ENCODE measurements around the gene TRDN.
"Not testable (repeated sequence)": the region's sequence is repeated elsewhere in the genome, so short reads cannot be mapped to it uniquely, and the experiment has no call there.

TRDN gene

DNA sequence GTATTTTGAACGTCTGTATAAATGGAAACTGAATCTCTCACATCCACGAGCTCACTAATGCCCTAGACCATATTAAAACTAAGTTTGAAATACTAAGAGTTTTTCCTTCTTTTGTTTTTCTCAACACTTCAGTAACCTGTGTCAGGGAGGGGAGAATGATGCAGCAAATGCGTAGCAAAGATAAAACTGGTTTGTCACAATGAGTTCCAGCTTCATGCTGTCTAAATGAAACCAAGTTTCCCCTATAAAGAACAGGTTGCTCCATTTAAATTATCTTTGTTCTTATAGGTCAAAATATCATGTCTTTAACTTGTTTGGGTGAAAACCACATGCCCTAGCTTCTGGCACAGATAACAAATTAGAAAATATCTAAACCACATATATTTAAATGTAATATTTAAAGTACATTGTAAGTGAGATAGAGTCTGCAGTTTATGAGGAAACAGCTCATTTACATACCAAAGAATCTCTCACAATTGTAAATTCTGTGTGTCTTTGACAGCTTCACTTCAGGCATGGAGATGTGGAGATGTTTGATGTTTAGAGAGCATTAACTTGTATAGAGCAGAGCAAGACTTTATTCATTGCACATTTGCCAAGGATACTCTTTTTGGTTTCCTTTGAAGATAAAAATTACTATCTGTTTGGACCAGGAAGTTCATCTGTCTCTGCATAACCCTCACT is 7.3 kb downstream of the TRDN start:
- DNase-seq = no peak

DNA sequence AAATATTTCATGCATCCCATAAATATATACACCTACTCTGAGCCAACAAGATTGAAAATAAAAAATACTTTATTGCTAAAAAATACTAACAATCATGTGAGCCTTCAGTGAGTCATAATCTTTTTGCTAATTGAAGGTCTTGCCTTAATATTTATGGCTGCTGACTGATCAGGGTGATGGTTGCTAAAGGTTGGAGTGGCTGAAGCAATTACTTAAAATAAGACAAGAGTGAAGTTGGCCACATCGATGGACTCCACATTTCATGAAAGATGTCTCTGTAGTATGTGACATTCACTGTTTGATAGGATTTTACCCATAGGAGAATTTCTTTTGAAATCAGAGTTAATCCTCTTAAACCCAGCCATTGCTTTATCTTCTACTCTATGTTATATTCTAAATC is 11.1 kb downstream of the TRDN start:
- no peak for DNase-seq

DNA sequence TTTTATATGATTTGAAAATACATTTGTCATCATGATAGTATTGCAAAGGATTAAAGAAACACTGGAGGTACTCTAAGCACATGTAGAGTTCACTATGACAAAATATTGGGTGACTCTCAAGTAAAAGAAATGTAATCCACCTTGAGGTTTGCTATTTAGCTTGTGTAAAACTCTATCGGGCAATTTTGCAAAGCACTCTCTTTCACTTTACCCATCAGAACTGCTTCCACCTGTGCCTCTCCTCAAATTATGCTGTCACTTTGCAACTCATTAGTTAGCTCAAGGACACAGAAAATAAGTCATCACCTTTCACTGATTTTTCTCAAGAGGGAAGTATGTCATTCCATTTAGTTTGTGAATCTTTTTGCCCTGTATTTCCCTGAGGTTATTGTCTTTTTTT is 14.0 kb downstream of the TRDN start:
- no peak for DNase-seq

DNA sequence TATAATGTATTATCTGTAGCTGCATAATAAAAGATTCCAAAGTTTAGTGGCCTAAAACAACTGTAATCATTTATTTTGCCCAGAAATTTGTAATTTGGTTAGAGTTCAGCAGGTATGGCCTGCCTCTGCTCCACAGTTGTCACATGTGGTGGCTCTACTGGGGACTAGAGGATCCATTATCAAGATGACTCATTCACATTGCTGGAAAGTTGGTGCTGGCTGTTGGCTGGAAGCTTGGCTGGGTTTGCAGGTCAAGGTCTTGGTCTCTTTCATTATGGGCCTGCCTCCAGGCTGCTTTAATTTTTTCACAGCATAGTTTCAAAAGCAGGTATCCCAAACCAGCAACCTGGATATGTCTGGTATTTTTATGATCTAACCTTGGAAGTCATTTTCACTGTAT is 17.6 kb downstream of the TRDN start:
- no peak for DNase-seq

DNA sequence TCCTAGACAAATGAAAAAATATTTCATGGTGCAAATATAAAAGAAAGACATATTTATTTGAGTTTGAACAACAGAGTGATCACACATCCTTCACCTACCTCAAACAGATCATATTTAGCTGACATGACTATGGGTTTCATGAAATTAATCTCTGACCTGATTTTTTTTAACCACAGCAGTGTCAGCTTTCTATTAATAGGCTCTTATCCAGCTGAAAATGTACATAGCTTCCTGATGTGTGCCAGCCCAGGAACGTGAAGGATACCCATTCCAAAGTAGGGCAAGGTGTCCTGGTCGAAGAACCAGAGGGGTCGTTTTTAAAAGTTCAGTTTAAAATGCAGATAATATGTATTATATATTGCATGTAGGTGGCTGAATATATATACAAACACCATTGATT is 19.8 kb downstream of the TRDN start:
- DNase-seq = no peak

DNA sequence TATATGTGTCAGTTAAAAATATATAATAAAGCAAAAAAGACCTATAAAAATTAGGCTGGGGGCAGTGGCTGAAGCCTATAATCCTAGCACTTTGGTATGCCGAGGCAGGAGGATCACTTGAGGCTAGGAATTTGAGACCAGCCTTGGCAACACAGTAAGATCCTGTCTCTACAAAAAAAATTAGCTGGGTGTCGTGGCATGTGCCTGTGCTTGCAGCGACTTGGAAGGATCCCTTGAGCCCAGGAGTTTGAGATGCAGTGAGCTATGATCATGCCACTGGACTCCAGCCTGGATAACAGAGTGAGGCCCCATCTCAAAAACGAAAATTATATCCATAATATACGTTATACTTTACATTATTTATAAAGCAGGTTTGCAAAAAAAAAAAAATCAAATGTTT is 20.7 kb downstream of the TRDN start:
- DNase-seq = no peak

DNA sequence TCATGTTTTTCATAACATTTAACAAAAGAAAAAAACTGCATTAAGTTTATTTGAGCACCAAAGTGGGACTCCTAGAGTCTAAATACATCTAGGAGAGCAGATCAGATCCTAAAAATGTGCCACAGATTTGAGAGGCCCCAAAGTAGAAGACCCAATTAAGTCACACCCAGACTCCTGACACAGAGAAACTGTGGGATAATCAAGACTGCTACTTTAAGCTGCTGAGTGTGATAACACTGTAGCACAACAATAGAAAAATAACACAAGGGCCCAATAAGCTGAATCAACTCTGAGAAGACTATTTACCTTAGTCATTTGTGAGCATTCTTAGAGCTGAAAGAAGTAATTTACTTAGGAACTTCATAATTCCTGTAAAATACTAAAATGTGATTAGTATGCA is 26.0 kb downstream of the TRDN start:
- no peak for DNase-seq

DNA sequence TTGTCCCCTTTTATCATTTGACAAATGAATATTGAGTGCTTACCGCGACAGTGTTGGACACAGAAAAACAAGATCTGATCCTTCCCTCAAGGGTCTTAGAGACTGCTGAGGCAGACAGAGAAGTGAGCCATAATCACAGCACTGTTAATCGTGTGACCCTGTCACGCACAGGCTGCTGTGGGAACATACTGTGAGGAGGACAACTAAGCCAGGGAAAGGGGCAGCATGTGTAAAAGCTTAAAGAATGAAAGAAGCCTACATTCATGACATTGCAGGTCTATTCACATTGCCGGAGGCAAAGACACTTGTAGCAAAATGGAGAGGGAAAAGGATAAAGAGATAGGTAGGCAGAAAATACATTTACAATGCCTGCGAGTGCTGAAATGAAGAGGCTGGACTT is 32.7 kb downstream of the TRDN start:
- no peak for DNase-seq

DNA sequence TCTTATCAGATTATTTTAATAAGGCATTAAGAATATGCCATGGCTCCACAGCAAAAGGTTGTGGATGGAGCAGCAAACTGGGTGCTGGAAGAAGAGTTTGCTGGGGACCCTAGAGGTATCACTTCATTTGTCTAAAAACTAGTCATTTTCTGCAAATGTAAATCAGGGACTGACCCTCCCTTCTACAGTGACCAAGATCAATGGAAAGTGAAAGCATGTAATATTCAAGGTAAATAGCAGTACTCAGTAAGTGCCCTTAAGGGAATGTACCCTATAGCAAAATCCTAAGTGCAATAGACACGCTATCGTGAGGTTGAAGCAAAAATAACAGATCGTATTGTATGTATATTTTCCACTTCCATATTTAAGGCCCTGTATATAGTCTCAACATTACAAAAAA is 38.7 kb downstream of the TRDN start:
- no peak for DNase-seq

DNA sequence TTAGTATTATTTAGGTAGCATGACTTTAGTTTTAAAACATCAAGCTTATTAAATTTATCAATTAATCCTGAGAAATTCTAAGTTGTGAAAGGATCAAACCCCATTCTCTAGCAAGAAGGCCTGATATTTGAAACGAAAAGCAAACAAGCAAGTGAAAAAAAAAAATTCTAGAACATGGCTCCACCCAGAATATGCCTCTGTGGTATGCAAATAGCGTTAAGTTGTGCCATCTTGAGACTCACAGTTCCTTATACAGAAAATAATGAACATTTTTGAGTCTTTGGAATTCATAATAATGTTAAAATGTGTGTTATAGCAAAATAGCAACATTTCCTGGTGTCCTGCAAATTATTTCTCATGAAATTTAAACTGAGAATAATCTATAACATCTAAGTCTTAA is 42.0 kb downstream of the TRDN start:
- DNase-seq = no peak

DNA sequence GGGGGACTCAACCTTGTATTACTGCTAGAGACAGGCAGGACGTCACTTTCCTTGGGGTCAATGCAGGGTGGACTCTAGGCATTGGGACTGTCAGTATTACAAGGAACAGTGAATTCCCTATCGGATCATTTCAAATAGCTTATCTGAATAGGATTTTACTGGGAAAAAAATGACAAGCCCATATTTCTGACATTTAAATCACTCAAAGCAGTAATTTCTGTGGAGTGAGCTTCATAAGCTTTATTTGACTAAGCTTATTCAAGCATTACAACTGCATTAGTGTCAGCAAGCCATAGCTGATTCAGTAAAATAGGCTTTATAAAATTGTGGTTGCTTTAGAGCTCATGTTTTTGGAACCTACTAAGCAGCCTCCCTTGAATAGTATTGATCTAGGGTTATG is 44.3 kb downstream of the TRDN start:
- DNase-seq = no peak

DNA sequence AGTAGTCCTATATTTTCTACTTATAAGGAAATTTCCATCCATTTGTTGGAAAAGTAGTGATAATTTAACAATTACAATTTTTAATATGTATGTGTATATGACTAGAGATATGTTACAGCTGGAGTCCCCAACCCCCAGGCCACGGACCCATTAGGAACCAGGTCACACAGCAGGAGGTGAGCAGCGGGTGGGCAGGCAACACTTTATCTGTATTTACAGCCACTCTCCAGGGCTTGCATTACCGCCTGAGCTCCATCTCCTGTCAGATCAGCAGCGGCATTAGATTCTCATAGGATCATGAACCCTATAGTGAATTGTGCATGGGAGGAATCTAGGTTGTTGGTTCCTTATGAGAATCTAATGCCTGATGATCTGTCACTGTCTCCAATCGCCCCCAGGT is 46.8 kb downstream of the TRDN start:
- DNase-seq = no peak

DNA sequence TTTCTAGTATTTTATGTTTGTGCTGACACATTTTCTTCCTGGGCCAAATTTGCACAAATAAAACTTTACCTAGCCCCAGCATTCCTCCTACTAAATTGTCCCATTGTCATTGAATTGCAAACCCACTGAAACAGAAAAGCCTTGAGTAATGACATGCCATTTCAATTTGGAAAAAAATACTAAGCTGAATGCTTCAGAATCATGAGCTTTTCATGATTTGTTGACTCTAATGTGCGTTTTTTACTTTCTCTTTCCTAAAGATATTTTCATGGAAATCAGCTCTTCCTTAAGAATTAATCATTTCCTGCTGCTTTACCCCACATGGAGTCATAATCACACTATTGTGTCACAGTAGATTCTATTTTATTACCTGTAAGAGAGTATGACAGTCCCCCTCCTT is 47.4 kb downstream of the TRDN start:
- no peak for DNase-seq

DNA sequence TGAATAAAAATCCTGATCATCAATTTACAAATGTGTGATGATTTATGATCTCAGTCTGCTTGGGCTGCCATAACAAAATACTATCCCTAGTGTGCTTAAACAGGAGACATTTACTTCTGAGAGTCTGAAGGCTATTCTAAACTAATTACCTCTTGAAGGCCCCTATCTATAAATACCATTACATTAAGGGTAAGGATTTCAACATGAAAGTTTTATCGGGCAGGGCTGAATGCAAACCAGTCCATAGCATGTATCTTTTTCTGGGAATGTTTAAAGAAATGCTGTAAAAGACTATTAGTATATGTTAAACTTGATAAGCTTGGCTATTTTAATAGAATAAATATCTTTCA is 48.2 kb downstream of the TRDN start:
- DNase-seq = no peak

DNA sequence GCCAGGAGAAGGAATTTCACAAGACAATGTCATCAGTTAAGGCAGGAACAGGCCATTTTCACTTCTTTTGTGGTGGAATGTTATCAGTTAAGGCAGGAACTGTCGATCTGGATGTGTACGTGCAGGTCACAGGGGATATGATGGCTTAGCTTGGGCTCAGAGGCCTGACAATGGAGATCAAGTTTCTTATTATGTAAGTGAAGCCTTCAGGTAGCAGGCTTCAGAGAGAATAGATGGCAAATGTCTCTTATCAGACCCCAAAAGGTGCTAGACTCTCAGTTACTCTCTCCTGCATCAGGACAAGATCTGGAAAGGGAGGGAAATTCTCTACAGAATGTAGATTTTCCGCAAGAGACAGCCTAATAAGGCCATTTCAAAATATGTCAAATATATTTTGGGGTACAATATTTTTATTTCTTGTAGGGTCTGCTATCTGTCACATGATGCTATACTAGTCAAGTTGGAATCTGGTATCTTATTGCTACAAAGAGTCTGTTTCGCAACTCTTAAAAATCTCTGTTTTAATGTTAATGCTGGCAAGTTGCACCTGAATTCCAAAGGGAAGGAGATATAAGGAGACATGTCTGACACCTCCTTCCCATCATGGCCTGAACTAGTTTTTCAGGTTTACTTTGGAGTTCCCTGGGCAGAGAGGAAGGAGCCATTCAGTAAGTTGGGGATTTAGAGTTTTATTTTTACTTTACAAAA is 48.8 kb downstream of the TRDN start:
- DNase-seq = no peak

DNA sequence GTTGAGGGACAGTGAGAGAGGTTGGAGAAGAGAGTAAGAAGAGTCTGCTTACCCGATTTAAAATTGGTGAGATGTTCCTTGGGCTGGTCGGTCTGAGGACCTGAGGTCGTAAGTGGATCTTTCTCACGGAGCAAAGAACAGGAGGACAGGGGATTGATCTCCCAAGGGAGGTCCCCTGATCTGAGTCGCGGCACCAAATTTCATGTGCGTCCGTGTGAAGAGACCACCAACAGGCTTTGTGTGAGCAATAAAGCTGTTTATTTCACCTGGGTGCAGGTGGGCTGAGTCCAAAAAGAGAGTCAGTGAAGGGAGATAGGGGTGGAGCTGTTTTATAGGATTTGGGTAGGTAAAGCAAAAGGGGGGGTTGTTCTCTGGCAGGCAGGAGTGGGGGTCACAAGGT is 49.3 kb downstream of the TRDN start:
- DNase-seq = not testable (repeated sequence)

DNA sequence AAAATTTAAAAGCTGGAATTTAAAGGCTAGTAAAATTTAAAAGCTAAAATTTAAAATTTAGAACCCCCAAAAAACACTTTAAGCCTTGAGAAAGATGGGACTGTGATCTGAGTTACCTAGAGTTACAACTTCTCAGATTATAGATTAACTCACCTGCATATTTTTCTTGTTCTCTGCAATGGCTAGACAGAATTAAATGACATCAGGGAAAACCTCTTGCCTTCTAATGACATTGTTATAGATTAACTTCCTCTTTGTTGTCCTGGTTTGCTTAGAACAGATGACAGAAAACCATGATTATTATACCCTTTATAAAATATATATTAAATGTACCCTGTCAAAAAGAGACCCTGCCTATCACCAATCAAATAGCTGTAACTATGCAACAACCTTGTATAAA is 56.4 kb downstream of the TRDN start:
- DNase-seq = no peak

DNA sequence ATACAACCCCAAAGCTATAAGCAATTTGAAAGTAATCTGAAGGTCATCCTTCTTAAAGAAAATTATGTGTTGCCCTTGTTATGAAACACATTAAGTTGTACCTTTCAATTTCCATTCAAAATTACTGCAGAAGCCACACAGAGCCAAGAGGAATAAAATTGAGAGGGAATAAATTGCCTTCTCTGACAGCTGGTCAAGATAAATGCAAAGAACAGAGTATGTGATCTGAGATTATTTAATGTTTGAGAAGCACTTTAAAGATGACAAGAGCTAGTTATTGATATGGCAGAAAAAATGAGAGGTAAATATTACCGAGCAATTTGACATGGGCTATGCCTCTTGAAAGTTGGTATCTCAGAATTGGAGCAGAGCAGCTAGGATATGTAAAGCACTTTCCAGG is 61.6 kb downstream of the TRDN start:
- no peak for DNase-seq

DNA sequence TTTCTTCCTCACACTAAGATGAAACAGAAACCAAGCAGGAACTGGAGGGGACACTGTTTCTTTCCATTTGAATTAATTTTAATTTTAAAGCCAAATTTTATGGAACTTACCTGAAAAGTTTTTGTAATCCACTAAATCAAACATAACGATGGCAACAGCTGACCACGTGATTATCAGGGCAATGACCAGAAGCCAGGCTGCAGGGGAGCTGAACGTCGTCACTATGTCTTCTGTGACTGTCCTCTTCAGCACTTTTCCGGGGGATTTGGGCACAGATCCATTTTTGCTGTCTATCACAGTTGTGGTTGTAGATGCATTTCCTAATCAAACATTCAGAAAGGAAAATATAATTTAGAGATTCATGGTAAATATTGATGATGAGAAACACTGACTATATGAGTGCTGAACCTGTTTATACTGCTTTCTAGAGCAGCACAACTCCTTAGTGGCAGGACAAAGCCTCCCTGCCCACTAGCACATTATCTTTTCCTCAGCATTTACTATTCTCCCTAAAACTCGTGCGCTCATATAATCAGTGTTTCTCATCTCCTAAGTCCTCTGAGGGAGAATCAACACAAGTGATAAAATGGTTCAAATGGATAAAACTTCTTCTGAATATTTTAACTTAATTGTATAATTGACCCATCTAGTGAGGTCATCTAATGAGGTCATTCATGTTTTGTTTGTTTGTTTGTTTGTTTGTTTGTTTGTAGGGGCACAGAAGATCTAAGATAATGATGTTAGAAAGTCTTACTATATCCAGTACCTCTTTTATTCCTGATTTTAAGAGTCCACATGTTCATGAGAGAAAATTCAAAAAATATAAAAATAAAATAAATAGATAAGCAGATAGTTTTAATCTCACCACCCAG is 65.7 kb downstream of the TRDN start:
- DNase-seq = no peak

DNA sequence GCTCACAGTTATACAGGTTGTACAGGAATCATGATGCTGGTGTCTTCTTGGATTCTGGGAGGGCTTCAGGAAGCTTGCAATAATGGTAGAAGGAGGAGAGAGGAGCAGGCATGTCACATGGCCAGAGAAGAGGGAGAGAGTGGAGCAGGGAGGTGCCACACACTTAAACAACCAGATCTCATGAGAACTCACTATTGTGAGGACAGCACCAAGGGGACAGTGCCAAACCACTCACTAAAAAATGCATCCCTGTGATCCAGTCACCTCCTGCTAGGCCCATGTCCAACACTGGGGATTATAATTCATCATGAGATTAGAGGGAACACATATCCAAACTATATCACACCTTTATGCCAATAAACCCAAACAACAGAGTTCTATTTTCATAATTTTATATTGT is 67.2 kb downstream of the TRDN start:
- DNase-seq = no peak

DNA sequence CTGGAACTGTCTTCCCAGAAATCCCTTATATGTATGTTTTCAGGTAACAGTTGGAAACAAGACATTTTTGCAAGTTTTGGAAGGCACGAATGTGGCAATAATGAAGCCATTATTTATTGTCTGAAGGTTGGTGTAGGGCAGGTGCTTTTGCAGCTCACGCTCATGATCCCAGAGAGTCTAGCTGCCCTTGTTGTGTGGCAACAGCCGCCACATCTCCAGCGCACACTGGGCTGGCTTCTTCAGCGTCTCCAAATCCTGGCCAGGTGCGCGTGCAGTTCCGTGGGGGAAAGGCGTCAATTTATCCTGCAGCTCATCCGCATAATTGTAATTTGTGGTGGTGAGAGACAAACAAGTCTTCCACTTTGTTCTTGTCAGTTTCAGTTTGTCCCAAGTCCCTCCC is 71.2 kb downstream of the TRDN start:
- no peak for DNase-seq

DNA sequence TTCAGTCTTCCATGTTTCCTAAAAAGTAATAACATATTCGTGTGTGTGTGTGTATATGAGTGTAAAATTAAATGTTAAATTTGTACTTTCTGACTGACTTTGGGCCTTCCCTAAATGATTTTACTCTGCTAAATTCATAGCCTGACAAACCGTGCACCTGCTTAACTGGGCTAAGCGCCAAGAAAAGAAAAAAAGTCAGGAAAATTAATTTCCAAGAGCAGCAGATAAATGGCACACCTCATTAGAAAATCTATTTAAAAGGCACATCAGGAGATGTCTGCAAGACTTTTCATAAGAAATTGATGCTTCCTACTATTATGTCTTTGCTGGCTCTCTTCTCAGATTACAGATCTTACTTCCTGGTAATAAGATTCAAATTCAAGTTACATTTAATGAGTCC is 72.4 kb downstream of the TRDN start:
- no peak for DNase-seq

DNA sequence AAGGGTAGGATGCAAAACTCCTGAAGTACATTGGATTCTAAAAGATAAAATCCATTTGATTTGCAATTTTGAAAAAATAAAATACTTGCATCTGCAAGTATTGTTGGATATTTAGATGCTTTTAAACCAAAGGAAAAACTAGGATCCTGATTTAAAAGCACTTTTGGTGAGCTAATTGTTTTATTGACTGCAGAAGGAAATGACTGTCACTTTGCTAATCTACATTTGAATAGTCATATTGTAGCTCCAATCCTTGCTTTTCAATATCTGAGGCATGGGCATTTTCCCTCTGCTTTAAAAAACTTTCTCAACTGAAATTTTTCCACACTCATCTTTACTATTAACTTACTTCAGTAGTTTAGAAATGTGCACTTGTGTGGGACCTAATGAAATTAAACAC is 74.1 kb downstream of the TRDN start:
- no peak for DNase-seq

DNA sequence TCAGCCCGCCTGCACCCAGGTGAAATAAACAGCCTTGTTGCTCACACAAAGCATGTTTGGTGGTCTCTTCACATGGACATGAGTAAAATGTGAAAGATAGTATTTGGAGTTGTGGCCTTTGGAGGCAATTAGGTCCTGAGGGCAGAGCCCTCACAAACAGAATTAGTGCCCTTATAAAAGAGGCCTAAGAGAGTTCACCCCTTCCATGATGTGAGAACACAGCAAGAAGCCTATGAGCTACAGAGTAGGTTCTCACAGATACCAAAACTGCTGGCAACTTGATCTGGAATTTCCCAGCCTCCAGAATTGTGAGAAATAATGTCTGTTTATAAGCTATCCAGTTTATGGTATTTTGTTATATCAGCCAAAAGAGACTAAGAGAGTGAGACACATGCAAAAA is 74.5 kb downstream of the TRDN start:
- DNase-seq = no peak
